GM23338 (cell line): ENCODE data around the gene PPIP5K1. TPM values are rescaled to one million over a fixed set of nuclear protein-coding genes. Genes with fewer than 3 reads are reported as not detected.

Experiments used
- ATAC-seq: fragments of 200-7000 bp; cut with Tn5 transposase; 3 replicates; pipeline ENCODE4 v1.9.1; 2020
- DNase-seq: peaks from one replicate; pipeline ENCODE4 v3.0.0-alpha.2; 2015; ENCODE audit warnings: low spot score
- H2AFZ ChIP-seq: fragments of 200-600 bp; sonication (generic); 2 replicates; pipeline ENCODE4 v1.8.0; 2016; ENCODE audit warnings: antibody characterized with exemption, mild to moderate bottlenecking, moderate library complexity
- H3F3A ChIP-seq: fragments of 200-600 bp; sonication (generic); replicated peaks from 2 replicates; pipeline ENCODE4 v1.8.0; 2017; ENCODE audit warnings: antibody characterized with exemption, mixed run types, low read depth
- H3K27ac ChIP-seq: fragments of 200-600 bp; sonication (generic); 2 replicates; pipeline ENCODE4 v1.6.1; 2016; ENCODE audit warnings: low read depth
- H3K27me3 ChIP-seq: fragments of 200-600 bp; sonication (generic); 2 replicates; pipeline ENCODE4 v1.8.0; 2016; ENCODE audit warnings: mild to moderate bottlenecking, mixed run types, moderate library complexity; ENCODE audit not compliant: insufficient read depth
- H3K36me3 ChIP-seq: fragments of 200-600 bp; sonication (generic); 2 replicates; pipeline ENCODE4 v1.8.0; 2016; ENCODE audit warnings: mild to moderate bottlenecking; ENCODE audit not compliant: insufficient read depth
- H3K4me1 ChIP-seq: fragments of 200-600 bp; sonication (generic); 2 replicates; pipeline ENCODE4 v1.8.0; 2016; ENCODE audit warnings: mild to moderate bottlenecking, moderate library complexity; ENCODE audit not compliant: insufficient read depth
- H3K4me2 ChIP-seq: fragments of 200-600 bp; sonication (generic); 2 replicates; pipeline ENCODE4 v1.7.1; 2017; ENCODE audit warnings: mixed run types
- H3K4me3 ChIP-seq: fragments of 200-600 bp; sonication (generic); 2 replicates; pipeline ENCODE4 v1.6.1; 2016; ENCODE audit warnings: mixed run types
- H3K79me2 ChIP-seq: fragments of 200-600 bp; sonication (generic); replicated peaks from 2 replicates; pipeline ENCODE4 v1.8.0; 2017; ENCODE audit warnings: mild to moderate bottlenecking; ENCODE audit not compliant: insufficient read depth
- H3K9me2 ChIP-seq: fragments of 200-600 bp; sonication (generic); 2 replicates; pipeline ENCODE4 v1.8.0; 2017; ENCODE audit not compliant: insufficient read depth
- H4K20me1 ChIP-seq: fragments of 200-600 bp; sonication (generic); replicated peaks from 2 replicates; pipeline ENCODE4 v1.8.0; 2017; ENCODE audit warnings: mild to moderate bottlenecking; ENCODE audit not compliant: insufficient read depth
- H3K27ac Mint-ChIP-seq: 2 replicates; pipeline ENCODE4 v1.8.0; 2020; ENCODE audit warnings: inconsistent platforms, mild to moderate bottlenecking, moderate library complexity, mixed read lengths
- H3K27me3 Mint-ChIP-seq: 3 replicates; pipeline ENCODE4 v1.8.0; 2022; ENCODE audit warnings: low read depth, mild to moderate bottlenecking, moderate library complexity, mixed read lengths, inconsistent platforms; ENCODE audit not compliant: insufficient read depth, poor library complexity
- H3K36me3 Mint-ChIP-seq: 3 replicates; pipeline ENCODE4 v1.8.0; 2021; ENCODE audit warnings: low read depth, mild to moderate bottlenecking, inconsistent platforms, moderate library complexity, mixed read lengths
- H3K4me1 Mint-ChIP-seq: 3 replicates; pipeline ENCODE4 v1.8.0; 2020; ENCODE audit warnings: mild to moderate bottlenecking, inconsistent platforms, mixed read lengths
- H3K4me3 Mint-ChIP-seq: 3 replicates; pipeline ENCODE4 v1.8.0; 2021; ENCODE audit warnings: moderate library complexity, mild to moderate bottlenecking, inconsistent platforms, mixed read lengths
- H3K9me3 Mint-ChIP-seq: 3 replicates; pipeline ENCODE4 v1.8.0; 2020; ENCODE audit warnings: moderate library complexity, mild to moderate bottlenecking, inconsistent platforms, mixed read lengths
- CREB1 ChIP-seq: fragments of 250-450 bp; sonication (Bioruptor Pico); IDR thresholded peaks from 2 replicates; pipeline ENCODE4 v1.5.0; 2020; ENCODE audit warnings: low read depth, mild to moderate bottlenecking, moderate library complexity
- CTCF ChIP-seq, 2 experiments: fragments of 200-600 bp in 1 of 2; sonication (generic) in 1 of 2; conservative IDR thresholded peaks; 2 replicates each; pipeline versions ENCODE4 v1.5.1 to v1.6.1; 2016 to 2017; ENCODE audit warnings: antibody characterized with exemption in 2 of 2, low read depth in 2 of 2, mild to moderate bottlenecking in 2 of 2, moderate library complexity in 1 of 2
- EZH2 ChIP-seq: fragments of 200-600 bp; sonication (generic); IDR thresholded peaks from one replicate; pipeline ENCODE4 v1.8.0; 2017; ENCODE audit warnings: antibody characterized with exemption, mild to moderate bottlenecking, low read depth; ENCODE audit not compliant: unreplicated experiment
- NANOG ChIP-seq: IDR thresholded peaks from 2 replicates; pipeline ENCODE4 v1.6.1; 2016; ENCODE audit warnings: antibody characterized with exemption, borderline replicate concordance
- POLR2AphosphoS5 ChIP-seq: IDR thresholded peaks from 2 replicates; pipeline ENCODE4 v1.6.1; 2016; ENCODE audit warnings: antibody characterized with exemption, low read depth
- STAT1 ChIP-seq: IDR thresholded peaks from one replicate; pipeline ENCODE4 v1.6.1; 2016; ENCODE audit warnings: antibody characterized with exemption; ENCODE audit not compliant: unreplicated experiment
- ZNF331 ChIP-seq: fragments of 250-450 bp; sonication (Bioruptor Pico); IDR thresholded peaks from 2 replicates; pipeline ENCODE4 v1.5.0; 2020; ENCODE audit warnings: low read depth, mild to moderate bottlenecking, moderate library complexity
- ZNF462 ChIP-seq: fragments of 250-450 bp; sonication (Bioruptor Pico); IDR thresholded peaks from 2 replicates; pipeline ENCODE4 v1.5.0; 2020; ENCODE audit warnings: mild to moderate bottlenecking, moderate library complexity
- polyA plus RNA-seq: library from polyadenylated mRNA; unstranded; fragments of >200 nt; fragmentation: Nextera tagmentation; extraction: Ambion mirVana; gene quantifications from 2 replicates; pipeline ENCODE4 v1.2.1, GENCODE V29; 2016
- total RNA-seq: library from RNA; depleted of rRNA; stranded (reverse); fragments of >200 nt; shearing (Covaris generic); gene quantifications from 2 replicates; pipeline ENCODE4 v1.2.3, GENCODE V29; 2014

The PPIP5K1 gene
- total and polyA plus RNA-seq, 2 experiments from 2014 or later = 5.8 to 23.5 TPM

- H3K4me3 ChIP-seq = no peak overlapping the region
- DNase-seq = no peak
- 0 out of 2 replicates have a peak, but pooled peaks cover under 1% of the 10 kb centered on the region for H3F3A ChIP-seq
- H3K4me1 ChIP-seq = no peaks in the 10 kb centered on the region
- TF ChIP-seq EZH2 (no peak), STAT1 (no peak), NANOG (no peak)
- Mint-ChIP-seq H3K27me3 (peaks cover 3% of the 10 kb centered on the region), H3K4me1 (no peaks in the 10 kb centered on the region), H3K4me3 (no peak overlapping the region), H3K27ac (no peak overlapping the region), H3K9me3 (0 out of 3 replicates have a peak, but pooled peaks cover 6% of the 10 kb centered on the region), H3K36me3 (peaks cover 8% of the 10 kb centered on the region; the same call in 2 of the 3 replicates)
- no peak overlapping the region for H3K27ac ChIP-seq
- H3K27me3 ChIP-seq = no peaks in the 10 kb centered on the region
- no peak overlapping the region for H2AFZ ChIP-seq
- H3K9me2 ChIP-seq = no peaks in the 10 kb centered on the region
- H4K20me1 ChIP-seq = no peaks in the 10 kb centered on the region
- no peaks in the 10 kb centered on the region for H3K79me2 ChIP-seq
- no peak overlapping the region for H3K4me2 ChIP-seq
- H3K36me3 ChIP-seq = no peaks in the 10 kb centered on the region
- no peak for ATAC-seq
Observed at GRCh38 chr15:43544266-43544665, 45.7 kb downstream of the PPIP5K1 start.

GRCh38 chr15:43541785-43542184 is 48.2 kb downstream of the PPIP5K1 start:
- no peaks in the 10 kb centered on the region for H3K4me1 ChIP-seq
- no peaks in the 10 kb centered on the region for H3K27me3 ChIP-seq
- no peaks in the 10 kb centered on the region for H3K36me3 Mint-ChIP-seq
- H3K36me3 ChIP-seq = no peaks in the 10 kb centered on the region
- no peaks in the 10 kb centered on the region for H3K9me2 ChIP-seq
- no peak overlapping the region for H2AFZ ChIP-seq
- no peak overlapping the region for H3K27ac ChIP-seq
- no peaks in the 10 kb centered on the region for H3K4me1 Mint-ChIP-seq
- H3K4me2 ChIP-seq = no peak overlapping the region
- 0 out of 2 replicates have a peak, but pooled peaks cover 2% of the 10 kb centered on the region for H3F3A ChIP-seq
- H4K20me1 ChIP-seq = no peaks in the 10 kb centered on the region
- 0 out of 2 replicates have a peak overlapping the region, but pooled peaks have one; percentile 67 for H3K27ac Mint-ChIP-seq
- ATAC-seq (no peak), DNase-seq (no peak)
- peaks cover 3% of the 10 kb centered on the region for H3K27me3 Mint-ChIP-seq
- H3K4me3 ChIP-seq = no peak overlapping the region
- TF ChIP-seq POLR2AphosphoS5 (no peak), ZNF331 (CRISPR knock-in tag) (no peak), ZNF462 (no peak), CTCF (conservative IDR thresholded peaks at IDR 0.05; ENCODE audit: low read depth in 2 of 2) (no peak), CREB1 (CRISPR knock-in tag) (no peak), NANOG (no peak), EZH2 (no peak)
- H3K9me3 Mint-ChIP-seq = no peaks in the 10 kb centered on the region
- no peak overlapping the region for H3K4me3 Mint-ChIP-seq
- no peaks in the 10 kb centered on the region for H3K79me2 ChIP-seq
